Fibroblast of skin of left biceps (primary cell): ENCODE measurements around the gene LRRC4C.
A peak's percentile ranks its signal among the peaks of the same experiment; 100 is the strongest.
"Not testable (repeated sequence)": the region's sequence is repeated elsewhere in the genome, so short reads cannot be mapped to it uniquely, and the experiment has no call there.

Experiments used
- DNase-seq, 2 experiments: peaks; one replicate each; pipeline ENCODE4 v3.0.0-alpha.2; 2013; ENCODE audit warnings: low read depth in 2 of 2

LRRC4C gene

DNA sequence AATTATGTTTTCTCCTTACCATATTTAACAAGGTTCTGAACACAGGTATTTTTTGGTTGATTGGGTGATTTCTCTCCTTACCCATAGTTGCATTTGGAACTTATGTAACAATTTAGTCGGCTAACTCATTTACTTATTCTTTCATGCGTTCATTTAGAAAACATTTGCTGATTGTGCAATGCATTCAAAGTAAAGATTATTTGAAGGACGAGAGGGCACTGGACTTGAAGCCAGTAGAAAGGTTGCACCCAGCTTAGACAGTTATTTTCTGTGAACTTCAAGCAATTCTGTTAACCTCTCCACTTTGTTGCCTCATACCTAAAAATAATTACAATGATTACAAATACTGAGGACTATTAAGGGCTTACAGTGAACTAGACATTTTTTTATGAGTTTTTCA, 769.6 kb downstream of the LRRC4C start:
- no peak for DNase-seq

DNA sequence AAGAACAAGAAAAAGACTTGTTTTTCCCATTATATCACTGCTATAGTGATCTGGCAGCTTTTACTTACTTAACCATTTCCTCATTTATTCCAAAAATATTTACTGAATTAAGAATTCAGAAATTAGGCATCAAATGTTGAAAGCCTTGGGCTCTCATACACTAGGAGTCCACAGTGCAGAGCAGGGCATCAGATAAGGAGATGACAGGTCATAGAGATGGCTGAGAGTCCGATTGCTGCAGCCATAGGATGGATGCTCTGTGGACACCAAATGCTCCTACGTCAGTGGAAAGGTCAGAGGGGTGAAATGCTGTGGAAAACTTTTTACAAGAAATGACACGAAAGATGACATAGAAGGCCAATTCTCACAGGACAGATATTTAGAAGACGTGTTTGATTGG, 771.1 kb downstream of the LRRC4C start:
- no peak for DNase-seq

DNA sequence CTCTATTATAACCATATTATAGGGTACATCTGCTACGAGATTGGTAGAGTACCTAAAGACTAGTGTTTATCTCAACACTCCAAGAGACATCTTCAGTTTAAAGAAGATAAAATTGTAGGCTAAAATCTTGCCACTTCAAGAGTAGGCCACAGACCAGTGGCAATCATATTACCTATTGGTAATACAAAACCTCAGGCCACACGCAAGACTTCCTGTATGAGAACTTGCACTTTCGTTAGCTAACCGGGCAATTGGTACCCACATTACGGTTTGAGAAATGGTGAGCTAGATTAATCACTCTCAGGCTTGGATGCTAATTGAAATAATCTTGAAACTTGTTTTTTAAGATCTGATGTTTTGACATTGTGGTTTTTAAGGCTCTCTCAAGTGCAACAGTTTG, 772.7 kb downstream of the LRRC4C start:
- DNase-seq, result no peak

DNA sequence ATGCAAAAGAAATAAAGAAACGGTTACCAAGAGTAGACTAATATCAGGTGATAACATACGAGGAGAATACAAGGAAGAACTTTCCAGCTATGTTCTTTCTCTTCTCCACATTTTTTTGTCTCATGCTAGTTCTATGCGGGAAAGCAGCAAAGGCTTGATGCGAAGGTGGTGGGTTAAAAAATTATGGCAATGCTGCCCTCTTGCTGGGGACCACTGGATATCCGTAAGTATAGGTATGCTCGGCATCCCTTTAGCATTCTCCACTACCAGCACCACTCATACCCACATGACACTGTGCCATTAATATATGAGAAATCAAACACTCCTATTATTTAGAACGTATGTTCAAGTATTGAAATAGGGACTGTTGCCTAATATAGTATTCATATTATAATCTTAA, 776.4 kb downstream of the LRRC4C start:
- no peak for DNase-seq

DNA sequence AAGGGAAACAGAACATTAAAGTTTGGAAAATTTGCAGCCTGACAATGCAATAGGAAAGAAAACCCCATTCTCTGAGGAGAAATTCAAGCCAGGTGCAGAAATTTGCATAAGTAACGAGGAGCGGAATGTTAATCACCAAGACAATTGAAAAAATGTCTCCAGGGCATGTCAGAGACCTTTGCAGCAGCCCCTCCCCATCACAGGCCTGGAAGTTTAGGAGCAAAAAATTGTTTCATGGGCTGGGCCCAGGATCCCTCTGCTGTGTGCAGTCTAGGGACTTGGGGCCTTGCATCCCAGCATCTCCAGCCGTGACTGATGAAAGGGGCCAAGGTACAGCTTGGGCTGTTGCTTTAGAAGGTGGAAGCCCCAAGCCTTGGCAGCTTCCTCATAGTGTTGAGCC, 780.2 kb downstream of the LRRC4C start:
- no peak for DNase-seq

DNA sequence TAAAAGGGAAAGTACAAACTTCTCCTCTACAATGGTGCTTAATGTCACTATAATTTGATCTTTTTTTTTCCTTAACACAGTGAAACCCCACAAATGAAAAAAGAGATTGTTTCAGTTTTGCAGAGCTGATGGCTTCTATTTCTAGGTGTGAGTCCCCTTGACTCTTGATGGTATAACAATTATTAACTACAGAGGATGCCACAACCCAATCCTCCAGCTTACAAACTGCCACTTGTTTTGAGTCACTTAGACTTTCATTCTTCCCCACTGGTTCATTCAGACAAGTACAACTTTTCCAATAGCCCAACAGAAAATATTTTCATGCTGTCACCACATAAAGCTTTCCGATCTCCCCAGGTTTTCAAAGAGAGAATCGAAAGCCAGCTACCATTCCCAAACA, 812.2 kb downstream of the LRRC4C start:
- DNase-seq, result no peak

DNA sequence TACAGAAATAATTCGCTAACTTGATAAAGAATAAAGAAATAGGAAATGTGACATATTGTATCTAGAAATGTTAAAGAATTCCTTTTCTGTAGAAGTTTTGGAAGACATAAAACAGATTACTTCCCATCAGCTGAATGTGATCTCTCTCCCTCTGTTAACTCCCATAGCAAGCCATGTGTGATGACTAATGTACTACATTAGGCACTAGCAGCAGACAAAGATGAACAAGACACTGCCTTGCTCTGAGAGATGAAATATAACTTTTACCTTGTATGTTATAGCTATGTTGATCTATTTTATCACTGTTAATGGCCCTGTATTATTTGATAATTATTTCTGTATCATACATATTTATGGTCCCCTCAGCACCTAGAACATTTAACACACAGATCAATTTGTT, 817.2 kb downstream of the LRRC4C start:
- no peak for DNase-seq

DNA sequence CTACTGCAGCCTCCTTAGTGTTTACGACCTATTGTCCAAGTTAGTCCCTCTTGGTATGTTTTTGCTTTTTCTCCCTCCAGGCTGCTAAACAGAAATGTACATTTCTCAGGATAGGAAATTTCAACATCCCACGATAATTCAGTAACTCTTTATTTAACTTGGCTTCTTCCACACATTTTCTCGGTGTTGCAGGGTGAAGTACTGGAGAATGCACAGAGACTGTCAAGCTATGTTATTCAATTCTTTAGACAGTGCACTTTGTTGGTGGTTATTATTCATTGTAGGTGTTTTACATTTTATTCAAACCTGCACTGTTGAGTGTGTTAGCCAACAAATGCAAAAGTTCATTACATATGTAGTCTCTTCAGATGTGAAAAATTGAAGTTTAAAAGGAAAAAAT, 839.8 kb downstream of the LRRC4C start:
- DNase-seq, result no peak

DNA sequence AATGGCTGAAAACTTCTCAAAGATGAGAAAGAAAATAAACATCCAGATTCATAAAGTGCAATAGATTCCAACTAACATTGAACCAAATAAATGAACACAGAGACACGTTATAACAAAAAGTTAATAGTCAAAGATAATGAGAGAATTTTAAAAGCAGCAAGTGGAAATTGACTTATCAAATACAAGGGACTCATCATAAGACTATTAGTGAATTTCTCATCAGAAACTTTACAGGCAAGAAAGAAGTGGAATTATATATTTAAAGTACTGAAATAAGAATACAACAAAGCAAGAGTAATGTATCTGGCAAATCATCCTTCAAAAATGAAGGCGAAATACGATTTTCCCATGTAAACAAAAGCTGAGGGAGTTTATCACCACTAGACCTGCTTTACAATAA, 852.7 kb downstream of the LRRC4C start:
- DNase-seq, result no peak

DNA sequence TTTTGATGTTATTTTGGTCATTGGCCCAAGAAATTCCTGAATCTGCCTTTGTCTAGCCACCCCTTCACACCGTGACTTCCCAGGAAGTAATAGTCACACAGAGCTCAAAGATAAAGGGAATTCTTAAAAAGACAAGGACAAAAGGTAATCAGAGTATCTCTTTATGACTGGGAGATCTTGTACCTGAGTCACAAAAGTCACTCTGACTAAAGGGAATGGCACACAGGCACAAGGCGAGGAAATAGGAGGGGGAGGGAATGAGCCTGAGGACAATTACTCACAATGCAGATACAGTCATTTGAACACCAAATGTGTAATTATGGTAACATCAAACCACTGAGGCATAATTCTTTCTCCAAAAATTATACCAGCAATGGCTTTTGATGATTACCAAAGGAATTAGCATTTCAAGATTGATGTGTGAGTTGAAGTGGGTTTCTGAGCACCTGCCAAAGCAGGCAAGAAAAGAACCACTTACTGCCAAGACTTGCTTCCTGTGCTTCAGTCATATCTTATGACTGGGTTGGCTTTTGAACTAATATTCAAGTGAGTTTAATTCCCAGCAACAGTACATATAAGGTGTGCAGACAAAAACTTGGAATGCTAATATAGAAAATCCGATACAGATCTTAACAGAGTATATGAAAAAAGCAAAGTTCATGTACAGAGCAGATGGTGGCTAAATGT, 856.4 kb downstream of the LRRC4C start:
- no peak for DNase-seq

DNA sequence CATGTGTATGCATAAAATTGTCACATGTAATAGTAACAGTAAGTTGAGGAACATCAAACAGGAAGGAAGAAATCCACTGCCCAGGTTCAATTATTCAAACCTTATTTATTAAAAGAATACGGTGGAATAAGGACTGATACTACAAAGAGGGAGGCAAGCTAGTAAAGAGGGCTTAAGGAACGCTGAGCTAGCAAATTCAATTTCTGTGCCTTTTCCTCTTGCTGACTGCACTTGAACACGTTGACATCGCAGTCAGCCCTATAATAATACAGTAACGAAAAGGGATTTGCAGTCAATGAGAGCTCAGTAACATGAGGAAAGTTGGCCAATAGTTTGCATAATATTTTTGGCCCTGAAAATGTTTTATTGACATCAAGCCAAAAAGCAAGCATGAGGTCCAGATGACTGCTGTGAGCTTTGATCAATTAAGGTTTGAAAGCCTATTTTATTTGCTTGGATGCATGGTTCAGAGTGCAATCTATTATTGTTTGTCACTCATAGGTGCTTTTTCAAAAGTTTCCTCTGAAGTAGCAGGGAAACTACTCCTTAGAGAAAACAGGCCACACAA, 861.8 kb downstream of the LRRC4C start:
- no peak for DNase-seq

DNA sequence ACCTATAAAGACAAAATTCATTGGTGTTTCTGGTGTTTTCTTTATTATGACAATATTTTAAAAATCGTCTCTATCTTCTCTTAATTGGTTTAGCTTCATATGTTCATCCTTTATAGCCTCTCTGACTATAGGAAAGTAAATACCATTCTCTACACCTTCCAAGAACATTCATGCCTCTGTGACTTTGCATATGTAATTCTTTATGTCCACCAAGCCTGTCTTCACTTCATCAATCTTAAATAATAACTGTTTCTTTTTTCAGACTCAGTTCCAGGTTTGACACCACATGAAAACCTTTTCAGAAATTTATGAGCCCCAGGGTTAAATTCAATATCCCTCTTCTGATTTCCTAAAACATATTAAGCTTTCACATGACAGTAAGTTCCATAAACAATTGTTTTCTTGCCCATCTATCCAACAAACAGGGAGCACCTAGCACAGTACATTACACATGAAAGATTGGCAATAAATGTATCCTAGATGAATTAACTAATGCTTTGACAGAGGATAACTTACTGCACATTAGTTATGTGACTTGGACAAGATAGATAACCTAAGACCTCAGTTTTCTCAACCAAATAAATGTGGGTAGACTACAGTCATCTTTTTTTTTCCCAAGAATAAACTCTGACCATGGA, 886.1 kb downstream of the LRRC4C start:
- no peak for DNase-seq

DNA sequence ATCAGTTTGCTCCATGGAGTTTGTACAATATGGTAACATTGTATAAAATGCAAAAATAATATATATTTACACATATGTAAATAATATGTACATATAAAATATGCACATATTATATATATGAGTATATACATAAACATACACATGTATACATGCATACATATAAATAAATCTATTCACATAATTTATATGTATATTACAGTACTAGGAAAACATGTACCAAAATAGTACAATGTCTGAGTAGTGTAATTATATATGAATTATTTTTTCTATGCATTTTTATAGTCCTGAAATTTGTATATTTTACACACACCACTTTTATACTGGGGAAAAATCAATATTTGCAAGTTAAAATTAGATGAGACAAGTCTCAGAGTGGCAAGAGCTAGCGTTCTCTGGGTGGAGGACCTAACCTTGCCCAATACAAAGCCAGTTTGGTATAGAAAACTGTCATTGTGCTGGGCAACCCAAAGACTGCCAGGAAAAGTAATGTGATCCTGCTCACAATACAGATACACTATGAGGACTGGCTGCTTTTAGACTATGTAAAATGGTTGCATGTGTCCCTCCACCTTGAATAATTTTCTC, 889.4 kb downstream of the LRRC4C start:
- DNase-seq, result no peak

DNA sequence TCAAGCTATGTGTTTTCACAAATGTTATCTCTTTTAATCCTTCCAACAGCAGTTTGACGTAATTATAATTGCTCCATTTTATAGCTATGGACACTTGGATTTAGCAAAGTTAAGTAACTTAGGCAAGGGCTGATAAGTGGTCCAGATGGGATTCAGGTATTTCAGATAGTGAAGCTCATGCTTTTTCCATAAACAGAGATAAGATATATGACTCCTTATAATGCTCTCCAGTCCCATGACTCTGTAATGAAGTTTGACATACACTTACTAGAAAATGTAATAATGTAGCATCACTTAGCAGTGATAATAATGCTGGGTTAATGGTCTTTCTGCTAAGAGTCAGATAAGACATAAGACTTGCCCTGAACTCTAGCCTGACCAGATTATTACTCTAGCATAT, 892.1 kb downstream of the LRRC4C start:
- DNase-seq, result no peak

DNA sequence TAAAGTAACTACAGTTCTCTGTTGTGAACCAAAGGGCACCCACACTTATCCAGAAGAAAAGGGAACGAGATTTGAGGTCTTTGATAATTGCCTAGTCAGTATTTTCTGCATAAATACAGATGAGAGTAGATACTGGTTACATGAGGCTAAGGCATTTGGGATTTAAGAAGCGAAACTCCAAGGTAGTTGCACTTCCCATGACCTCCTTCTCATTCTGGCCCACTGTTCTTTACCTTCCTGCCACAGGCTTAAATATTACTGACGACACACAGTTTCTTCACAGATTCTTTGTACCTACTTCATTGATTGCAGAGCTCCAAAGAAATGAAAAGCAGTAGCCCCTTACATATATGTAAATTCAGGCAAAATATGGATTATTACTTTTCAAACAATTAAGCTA, 915.3 kb downstream of the LRRC4C start:
- DNase-seq, result no peak

DNA sequence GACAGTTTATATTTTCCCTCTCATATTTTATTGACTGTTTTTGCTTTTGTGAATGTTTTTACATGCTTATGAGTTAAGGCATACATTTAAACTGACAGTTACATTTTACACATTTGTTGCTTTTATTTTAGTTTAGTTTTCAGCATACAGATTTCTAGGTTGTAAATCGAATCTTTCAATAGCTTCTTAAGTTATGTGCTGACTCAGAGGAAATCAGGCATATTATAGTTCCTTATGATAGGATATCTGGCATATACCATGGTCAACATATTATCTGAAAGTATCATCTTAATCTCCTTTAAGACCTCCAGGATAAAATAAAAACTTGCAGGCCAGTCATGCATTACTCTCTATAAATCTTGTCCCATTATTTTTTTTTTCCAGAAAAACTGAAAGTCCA, 916.6 kb downstream of the LRRC4C start:
- DNase-seq, result no peak

DNA sequence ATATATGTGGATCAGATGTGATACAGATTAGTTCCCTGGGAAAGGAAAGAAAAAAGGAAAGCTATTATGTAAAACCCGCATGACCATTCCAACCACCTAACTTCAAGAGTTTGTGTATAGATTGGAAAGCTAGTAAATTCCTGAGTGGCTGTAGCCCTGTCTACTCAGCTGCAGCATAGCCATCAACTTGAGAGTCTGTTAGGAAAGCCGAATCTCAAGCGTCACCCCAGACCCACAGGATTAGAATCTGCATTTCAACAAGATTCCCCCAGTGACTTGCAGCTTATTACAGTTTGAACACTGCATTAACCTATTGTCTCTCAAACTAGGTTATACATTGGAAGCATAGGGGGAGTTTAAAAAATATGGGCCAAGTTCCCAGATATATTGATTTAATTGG, 921.7 kb downstream of the LRRC4C start:
- no peak for DNase-seq

DNA sequence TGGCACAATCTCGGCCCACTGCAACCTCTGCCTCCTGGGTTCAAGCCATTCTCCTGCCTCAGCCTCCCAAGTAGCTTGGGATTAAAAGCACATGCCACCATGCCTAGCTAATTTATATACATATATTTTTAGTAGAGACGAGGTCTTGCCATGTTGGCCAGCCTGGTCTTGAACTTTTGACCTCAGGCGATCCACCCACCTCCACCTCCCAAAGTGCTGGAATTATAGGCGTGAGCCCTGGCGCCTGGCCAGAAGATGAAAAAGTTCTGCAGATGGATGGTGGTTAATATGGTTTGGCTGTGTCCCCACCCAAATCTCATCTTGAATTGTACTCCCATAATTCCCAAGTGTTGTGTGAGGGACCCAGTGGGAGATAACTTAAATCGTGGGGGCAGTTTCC, 937.4 kb downstream of the LRRC4C start:
- DNase-seq, result not testable (repeated sequence)

DNA sequence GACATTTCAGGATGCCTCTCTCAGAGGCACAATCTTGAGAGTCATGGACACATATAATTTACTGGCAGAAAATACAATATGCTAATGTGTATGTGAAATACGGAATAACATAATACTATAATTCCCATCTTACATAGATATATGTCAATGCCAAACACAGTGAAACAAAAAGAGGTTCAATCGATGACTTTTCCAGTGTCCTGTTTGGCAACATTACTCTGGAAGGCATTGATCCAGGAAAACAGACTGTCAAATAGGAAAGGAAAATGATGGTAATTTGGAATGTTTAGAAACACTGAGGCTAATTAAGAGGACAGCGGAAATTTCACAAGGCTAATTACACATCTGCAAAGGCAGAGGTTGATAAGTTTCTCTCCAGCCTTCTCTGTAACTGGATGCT, 942.3 kb downstream of the LRRC4C start:
- no peak for DNase-seq

DNA sequence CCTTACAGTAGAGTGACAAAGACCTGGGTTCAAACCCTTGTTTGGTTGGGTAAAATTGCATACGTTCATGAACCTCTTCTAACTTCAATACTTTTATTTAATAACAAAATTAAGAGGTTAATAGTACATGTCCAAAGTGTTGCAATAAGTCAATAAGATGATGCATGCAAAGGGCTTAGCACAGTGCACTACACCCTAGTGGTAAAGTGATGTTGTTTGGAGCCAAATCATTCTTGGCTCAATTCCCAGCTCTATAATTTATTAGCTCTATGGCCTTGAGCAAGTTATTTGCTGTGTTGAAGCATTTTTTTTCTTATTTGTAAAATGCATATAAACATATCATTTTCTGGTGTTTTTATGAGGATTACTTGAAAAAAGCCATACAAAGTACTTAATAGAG, 945.3 kb downstream of the LRRC4C start:
- DNase-seq, result peak in 1 of 2 experiments; percentile 1

DNA sequence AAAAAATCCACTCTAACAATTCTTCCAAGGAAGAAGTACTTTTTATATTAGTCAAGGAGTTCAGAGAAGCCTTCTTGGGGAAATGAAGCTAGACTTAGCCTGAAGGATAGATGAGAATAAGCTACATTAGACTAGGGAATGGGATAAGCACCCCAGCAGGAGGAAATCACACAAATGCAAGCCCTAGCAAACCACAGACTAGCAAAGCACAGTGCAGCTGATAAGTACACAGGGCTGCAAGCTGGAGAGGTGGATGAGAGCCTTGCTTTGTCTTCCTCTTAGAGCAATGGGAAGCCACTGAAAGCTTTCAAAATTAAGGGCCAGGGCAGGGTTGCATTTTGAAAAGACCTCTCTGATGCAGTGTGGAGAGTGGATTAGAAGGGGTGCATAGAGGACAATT, 946.2 kb downstream of the LRRC4C start:
- DNase-seq, result no peak

DNA sequence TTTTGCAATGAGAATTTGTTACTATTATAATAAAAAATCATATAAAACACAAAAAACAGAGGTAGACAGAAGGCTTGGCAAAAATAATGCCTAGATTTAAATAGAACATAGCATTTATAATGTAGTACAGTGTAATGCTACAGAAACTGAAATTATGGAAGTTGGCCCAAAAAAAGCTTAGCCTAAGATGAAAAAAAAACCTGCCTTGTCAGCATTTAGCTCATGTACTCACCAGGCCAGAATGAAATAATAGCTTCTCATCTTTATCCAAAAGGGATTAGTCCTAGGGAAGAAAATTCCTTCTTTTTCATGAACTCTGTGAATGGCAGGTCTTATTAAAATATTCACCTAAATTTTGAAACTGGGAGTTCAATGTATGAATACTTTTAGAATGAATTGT, 951.1 kb downstream of the LRRC4C start:
- no peak for DNase-seq

DNA sequence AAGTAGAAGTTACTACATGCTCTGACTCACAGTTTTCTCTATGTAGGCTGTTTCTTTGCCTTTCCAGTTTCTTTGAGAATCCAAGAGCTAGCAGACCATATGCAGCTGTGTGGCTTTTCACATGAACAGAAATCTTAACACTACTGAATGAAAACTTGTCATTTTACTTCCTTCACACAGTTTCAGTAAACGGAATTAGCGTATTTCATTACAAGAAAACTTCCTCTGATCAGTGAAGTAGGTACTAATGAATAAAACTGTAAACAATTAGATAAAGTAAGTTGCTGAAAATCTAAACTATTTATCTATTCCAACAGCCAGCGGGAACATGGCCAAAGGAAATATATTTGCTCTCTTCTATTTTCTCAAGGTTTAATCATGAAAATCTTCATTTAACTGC, 953.2 kb downstream of the LRRC4C start:
- DNase-seq, result no peak
